Measurements from ENCODE around the gene IQGAP2.
"Not testable (repeated sequence)": the region's sequence is repeated elsewhere in the genome, so short reads cannot be mapped to it uniquely, and the experiment has no call there.

Gene IQGAP2

DNA sequence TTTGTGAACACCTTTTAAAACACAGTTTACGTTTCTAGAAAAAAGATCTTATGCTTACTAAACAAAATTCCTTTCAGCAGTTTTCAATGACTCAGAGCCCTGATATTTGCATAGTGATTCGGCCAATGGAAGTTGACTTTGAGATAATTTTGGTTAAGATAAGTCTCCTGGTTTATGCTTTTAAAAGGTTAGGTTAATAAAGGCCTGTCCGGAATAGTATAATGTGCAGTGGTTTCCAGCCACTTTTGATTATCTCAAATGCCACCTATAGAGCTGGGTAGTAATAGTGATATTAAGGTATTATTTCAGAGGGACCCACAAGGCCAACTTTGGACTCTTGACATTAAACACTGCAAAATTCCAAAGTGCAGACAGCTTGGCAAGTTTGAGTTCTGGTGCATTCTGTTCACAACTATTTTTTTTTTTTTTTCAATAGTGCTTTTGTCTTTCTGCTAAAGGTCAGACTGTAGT, 134.0 kb downstream of the IQGAP2 start:
- DNase-seq, result no peak
- no peak for TF ChIP-seq POLR2A (IDR thresholded peaks at IDR 0.05; ENCODE audit: low read length)
- no peak for TF ChIP-seq GATA1 (IDR thresholded peaks at IDR 0.05; ENCODE audit: low read depth, low read length)

DNA sequence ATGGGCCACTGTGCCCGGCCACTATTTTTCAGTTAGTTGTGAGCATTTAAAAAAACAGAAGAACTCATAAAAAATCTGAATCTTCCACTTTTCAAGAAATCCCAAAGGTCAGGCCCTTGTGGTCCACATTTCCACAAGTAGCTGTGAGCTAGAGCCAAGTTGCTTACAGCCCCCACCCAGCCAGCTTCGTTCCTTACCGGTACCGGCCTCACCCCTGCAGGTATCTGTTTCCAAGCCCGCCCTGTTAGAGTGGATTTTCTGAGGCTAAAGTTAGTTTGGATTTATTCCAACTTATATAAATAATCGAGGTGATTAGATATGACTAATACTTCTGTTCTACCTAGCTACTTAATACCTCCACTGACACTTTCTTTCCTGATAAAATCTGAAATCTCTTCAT, 139.2 kb downstream of the IQGAP2 start:
- TF ChIP-seq GATA1 (IDR thresholded peaks at IDR 0.05; ENCODE audit: low read depth, low read length), result no peak
- TF ChIP-seq POLR2A (IDR thresholded peaks at IDR 0.05; ENCODE audit: low read length), result no peak

DNA sequence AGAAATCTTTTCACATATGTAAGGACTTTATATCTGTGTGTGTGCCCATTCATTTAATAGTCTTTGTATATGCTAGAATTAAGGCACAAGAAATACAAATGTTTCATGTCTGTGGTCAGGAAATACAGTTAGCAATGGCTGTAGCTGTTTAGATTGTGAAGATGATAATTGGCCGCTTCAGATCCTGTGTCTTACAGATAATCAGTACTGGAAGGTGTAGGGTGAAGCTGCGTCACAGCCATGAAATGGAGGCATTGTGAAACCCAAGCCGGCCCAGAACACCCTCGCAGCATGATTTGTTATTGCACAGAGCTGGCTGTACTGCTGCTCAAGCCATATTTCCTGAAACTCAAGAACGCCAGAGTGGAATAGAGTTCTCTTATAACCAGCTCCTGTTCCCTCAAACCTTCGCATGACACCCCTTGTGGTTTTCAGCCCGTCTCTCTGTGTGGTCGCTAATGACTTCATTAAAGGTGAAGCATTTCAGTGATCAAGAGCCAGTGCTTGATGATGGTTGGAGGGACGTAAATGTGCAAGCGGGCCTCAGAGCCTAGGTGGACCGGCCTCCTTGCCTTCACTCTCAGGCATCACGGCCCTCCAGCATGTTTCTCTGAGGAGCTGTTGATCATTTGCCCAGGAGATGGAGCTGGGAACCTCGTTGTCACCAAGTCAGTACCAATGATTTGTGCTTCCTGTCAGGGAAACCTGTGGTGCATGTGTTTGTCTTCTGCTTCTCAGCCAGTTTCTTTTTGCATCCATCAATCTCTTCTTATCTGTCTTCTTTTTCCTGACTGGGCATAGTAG, 140.0 kb downstream of the IQGAP2 start:
- DNase-seq, result peak; percentile 81 to 85
- TF ChIP-seq POLR2A (IDR thresholded peaks at IDR 0.05; ENCODE audit: low read length), result peak; percentile 50
- TF ChIP-seq GATA1 (IDR thresholded peaks at IDR 0.05; ENCODE audit: low read depth, low read length), result no peak

More for the DNA sequence above, 139.2 kb downstream of the IQGAP2 start:
- DNase-seq, result no peak

DNA sequence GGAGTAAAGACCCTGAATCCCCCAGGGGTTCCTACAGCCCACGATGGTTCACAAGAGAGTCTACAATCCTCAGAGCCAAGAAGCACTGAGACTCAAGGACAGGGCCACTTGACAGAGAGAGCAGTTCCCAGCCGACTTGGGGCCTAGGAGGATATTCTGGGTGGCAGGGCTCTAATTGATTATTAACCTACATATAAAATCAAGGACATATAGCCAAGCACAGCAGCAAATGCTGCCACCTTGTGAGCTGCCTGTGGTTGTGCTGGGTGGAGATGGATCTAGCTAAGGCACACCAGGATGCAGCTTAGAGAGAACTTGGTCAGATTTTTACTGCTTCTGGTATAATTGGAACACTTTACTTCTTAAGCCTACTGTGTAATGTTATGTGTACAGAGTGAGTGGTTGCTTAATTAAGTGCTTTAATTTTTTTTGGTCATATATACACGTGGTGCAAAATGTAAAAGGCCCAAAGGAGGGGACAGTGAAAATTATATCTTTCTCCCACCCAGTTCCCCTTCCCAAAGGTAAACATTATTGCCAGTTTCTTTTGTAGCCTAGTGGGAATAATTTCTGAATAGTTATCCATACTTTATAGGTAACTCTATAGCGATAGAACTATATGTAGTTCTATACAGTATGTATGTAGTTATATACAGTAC, 141.3 kb downstream of the IQGAP2 start:
- no peak for TF ChIP-seq POLR2A (IDR thresholded peaks at IDR 0.05; ENCODE audit: low read length)
- TF ChIP-seq GATA1 (IDR thresholded peaks at IDR 0.05; ENCODE audit: low read depth, low read length), result no peak
- DNase-seq, result peak; percentile 72 to 78

DNA sequence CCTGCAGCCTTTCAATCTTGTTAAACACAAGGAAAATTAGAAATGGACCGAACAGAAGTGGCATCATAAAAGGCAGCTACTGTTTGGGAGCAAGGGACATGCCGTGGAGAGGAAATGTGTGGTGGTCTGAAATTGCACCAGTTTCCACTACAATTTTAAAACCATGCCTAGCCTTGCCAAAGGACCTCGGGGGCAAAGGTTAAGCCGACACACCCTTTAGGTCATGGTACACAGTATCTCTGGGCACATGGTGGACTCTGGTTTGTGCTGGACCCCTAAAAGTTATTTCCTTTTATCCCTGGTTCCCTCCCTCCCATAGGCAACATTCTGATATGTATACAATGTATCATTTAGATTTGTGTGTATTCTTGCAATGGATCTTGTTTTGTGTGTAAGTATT, 142.1 kb downstream of the IQGAP2 start:
- TF ChIP-seq POLR2A (IDR thresholded peaks at IDR 0.05; ENCODE audit: low read length), result no peak
- TF ChIP-seq GATA1 (IDR thresholded peaks at IDR 0.05; ENCODE audit: low read depth, low read length), result no peak
- no peak for DNase-seq

DNA sequence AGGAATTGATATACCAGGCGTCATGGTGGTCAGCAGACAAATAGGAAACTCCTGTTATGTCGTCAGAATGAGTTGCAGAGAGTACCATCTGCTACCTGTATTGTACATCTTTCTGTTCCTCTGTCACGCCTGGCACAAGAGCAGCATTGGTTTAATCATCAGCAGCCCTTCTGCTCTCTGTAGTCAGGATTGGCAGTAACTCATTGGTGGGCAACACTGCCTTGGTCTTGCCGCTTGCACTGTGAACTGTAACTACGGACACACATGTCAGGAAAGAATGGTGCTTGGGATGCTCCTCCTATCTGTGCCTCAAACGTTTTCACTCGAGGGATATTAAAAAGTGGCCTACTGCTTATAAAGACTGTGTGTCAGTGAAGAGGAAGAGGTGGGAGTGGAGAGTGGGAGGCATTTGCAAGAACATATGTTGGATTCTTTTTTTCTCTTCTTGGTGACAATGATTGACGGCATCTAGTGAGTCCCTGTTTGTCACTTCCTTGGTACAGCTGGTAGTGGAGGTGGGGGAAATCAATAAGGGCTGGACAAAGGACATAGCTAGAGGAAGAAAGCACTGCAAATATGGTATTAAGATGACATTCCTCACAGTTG, 143.5 kb downstream of the IQGAP2 start:
- no peak for DNase-seq
- TF ChIP-seq GATA1 (IDR thresholded peaks at IDR 0.05; ENCODE audit: low read depth, low read length), result no peak
- TF ChIP-seq POLR2A (IDR thresholded peaks at IDR 0.05; ENCODE audit: low read length), result no peak

DNA sequence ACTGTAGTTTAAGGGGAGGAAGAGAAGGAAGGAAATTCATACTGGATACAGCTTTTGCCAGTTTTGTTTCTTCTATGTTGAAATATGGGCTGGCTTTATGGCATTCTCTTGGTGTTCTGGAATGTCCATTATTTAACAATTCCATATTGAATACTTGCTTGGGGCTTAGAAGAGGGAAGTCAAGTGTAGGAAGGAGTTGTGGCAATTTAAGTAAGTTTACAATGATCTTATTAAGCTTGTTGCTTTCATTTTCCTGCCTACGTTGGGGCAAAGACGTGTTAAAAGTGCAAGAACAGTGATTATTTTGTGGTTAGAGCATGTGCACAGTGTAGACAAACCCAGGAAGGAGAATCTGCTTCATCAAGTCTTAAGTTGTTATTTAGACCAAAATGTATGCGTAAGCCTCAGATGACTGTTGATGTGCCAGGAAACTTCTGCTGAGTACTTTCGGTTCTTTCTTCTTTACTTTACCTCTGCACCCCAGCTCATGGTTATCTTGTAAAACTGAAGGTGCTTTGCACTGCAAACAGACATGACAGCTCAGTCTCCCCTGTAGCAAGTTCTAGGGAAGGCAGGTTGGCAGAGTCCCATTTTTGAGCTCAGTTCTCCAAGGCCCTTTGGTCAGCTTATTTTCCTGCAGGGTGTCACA, 144.3 kb downstream of the IQGAP2 start:
- TF ChIP-seq POLR2A (IDR thresholded peaks at IDR 0.05; ENCODE audit: low read length), result no peak
- TF ChIP-seq GATA1 (IDR thresholded peaks at IDR 0.05; ENCODE audit: low read depth, low read length), result no peak
- DNase-seq, result peak; percentile 18 to 24

DNA sequence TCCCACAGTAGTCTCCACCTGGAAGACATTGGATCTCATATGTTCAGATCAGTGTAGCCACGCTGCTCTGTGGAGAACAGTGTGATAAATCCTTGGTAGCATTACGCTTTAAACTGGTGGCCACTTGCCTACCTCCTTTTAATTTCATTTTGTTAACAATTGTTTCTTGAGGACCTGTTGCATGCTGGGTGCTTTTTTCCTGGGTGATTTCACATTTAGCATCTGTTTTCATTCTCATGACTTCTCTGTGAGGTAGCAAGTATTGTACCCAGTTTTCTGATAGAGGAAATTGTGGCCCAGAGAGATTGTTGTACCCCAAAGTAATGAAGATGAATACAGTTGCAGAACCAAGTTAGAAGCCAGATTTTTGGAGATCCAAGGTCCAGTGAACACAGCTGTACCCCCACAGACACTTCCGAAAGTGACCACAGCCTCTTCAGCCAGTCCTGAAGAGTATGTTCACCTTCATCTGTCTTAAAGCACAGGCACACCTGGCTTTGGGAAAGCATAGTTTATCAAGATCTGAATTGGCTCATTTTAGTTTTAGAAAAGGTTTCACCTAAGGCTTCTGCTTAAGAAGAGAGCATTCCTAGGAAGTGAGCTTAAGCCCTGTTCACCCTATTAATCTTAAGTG, 144.9 kb downstream of the IQGAP2 start:
- TF ChIP-seq GATA1 (IDR thresholded peaks at IDR 0.05; ENCODE audit: low read depth, low read length) (no peak), POLR2A (IDR thresholded peaks at IDR 0.05; ENCODE audit: low read length) (no peak)
- DNase-seq, result no peak

DNA sequence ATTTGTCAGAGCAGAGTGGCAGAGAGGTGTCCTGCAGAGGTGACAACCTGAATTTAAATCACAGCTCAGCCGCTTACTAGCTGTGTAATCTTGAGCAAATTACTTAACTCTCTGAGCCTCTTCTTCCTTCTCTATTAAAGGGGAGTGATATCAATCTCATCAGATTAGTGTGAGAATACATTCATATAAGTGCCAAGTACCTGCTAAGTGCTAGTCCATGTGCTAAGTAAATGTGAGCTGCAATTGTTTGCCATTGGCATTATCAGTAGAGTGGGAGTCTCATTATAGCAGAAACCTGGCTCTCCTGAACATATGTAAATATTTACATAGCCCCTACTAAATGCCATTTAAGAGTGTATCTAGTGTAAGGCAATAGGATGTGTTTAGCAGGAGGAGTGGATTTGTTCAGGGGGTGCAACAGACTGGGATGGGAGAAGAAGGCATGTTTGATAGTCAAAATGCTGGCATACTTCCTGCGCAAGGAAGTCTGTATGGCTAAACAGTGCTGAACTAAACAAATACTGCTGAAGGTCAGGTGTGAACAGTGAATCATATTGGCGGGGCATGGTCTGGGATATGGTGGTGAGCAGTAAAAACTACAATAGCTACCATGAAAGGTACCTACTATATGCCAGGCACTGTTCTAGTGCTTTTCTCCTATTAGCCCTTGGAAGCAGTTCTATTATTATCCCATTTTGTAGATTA, 145.6 kb downstream of the IQGAP2 start:
- no peak for TF ChIP-seq POLR2A (IDR thresholded peaks at IDR 0.05; ENCODE audit: low read length)
- no peak for TF ChIP-seq GATA1 (IDR thresholded peaks at IDR 0.05; ENCODE audit: low read depth, low read length)
- DNase-seq, result no peak

DNA sequence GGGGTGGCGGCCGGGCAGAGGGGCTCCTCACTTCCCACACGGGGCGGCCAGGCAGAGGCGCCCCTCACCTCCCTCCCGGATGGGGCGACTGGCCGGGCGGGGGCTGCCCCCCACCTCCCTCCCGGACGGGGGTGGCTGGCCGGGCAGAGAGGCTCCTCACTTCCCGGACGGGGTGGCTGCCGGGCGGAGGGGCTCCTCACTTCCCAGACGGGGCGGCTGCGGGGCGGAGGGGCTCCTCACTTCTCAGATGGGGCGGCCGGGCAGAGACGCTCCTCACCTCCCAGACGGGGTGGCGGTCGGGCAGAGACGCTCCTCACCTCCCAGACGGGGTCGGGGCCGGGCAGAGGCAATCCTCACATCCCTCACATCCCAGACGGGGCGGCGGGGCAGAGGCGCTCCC, 147.8 kb downstream of the IQGAP2 start:
- not testable (repeated sequence) for DNase-seq

DNA sequence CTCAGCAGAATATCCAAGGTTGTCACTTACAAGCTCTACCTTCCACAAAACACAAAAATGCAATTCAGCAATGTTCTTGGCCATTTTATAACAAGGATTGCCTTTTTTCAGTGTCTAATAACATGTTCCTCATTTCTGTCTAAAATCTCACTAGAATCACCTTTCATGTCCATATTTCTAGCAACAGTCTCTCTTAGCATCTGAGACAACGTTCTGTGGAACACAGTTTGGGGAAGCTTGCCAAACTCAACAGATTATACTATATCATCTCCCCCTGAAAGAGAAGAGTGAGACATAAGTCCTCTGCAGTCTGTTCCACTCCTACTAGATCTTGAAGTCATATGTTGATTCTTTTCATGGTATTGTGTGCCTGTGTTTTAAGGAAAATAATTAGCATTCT, 149.5 kb downstream of the IQGAP2 start:
- TF ChIP-seq GATA1 (IDR thresholded peaks at IDR 0.05; ENCODE audit: low read depth, low read length) (no peak), POLR2A (IDR thresholded peaks at IDR 0.05; ENCODE audit: low read length) (no peak)
- no peak for DNase-seq

DNA sequence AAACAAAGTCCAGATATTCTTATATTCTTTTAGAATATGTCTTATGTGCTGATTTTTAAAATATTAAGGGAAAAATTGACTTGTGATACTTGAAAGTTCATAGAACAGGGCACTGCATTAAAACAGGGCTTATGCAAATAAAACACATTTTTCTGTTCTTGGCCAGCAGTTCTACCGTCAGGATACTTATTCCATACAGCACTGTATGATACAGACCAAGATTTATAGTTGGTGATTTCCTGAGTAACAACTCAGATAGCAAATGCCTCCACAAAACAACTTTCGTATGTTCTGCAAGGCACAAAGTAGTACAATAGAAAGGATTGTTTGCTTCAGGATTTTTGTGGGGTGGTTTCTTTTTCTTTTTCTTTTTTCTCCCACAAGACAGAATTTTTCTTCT, 150.2 kb downstream of the IQGAP2 start:
- TF ChIP-seq POLR2A (IDR thresholded peaks at IDR 0.05; ENCODE audit: low read length) (no peak), GATA1 (IDR thresholded peaks at IDR 0.05; ENCODE audit: low read depth, low read length) (no peak)
- no peak for DNase-seq

DNA sequence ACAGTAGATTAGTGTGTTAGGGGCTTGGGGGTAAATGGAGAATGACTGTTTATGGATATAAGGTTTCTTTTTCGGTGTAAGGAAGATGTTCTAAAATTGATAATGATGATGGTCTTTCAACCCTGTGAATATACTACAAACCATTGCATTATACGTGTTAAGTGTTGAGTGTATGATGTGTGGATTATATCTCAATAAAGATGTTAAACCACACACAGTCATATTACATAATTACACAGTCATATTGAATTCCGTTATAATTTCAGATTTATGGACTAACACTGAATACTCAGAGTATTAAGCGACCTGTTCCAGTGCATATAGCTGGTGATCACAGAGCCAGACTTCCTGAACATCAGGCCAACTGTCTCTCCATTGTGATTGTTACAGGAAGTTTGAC, 152.0 kb downstream of the IQGAP2 start:
- DNase-seq, result no peak
- no peak for TF ChIP-seq POLR2A (IDR thresholded peaks at IDR 0.05; ENCODE audit: low read length)
- TF ChIP-seq GATA1 (IDR thresholded peaks at IDR 0.05; ENCODE audit: low read depth, low read length), result no peak

Data from erythroblast (primary cell).